Measurements from ENCODE around the gene EPHB2. TPM values are rescaled to one million over a fixed set of nuclear protein-coding genes. Genes with fewer than 3 reads are reported as not detected.

The EPHB2 gene
- total and polyA plus RNA-seq, 2 of the 8 experiments (the other 6 are each of a cell fraction or from before 2014, with no cell fraction given): 15.8 to 17.2 TPM

DNA sequence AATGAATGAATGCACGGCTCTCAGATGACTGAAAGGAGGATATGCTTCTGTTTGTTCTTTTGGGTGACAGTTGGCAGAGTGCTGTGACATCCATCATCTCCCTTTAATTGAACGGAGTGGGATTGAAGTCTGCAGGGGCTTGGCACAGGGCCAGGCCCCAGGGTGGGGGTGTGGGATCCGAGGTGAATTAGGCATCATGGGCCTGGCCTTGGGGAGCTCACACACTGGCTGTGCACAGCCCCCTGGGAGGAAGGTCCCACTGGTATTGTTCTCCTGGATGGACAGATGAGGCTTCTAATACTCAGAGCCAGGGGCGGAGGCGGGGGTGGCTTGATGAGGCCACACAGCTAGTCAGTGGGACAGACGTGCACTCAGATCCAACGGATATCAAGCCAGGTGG lies 19.3 kb downstream of the EPHB2 start (continued):
- TF ChIP-seq, protein P1, sequence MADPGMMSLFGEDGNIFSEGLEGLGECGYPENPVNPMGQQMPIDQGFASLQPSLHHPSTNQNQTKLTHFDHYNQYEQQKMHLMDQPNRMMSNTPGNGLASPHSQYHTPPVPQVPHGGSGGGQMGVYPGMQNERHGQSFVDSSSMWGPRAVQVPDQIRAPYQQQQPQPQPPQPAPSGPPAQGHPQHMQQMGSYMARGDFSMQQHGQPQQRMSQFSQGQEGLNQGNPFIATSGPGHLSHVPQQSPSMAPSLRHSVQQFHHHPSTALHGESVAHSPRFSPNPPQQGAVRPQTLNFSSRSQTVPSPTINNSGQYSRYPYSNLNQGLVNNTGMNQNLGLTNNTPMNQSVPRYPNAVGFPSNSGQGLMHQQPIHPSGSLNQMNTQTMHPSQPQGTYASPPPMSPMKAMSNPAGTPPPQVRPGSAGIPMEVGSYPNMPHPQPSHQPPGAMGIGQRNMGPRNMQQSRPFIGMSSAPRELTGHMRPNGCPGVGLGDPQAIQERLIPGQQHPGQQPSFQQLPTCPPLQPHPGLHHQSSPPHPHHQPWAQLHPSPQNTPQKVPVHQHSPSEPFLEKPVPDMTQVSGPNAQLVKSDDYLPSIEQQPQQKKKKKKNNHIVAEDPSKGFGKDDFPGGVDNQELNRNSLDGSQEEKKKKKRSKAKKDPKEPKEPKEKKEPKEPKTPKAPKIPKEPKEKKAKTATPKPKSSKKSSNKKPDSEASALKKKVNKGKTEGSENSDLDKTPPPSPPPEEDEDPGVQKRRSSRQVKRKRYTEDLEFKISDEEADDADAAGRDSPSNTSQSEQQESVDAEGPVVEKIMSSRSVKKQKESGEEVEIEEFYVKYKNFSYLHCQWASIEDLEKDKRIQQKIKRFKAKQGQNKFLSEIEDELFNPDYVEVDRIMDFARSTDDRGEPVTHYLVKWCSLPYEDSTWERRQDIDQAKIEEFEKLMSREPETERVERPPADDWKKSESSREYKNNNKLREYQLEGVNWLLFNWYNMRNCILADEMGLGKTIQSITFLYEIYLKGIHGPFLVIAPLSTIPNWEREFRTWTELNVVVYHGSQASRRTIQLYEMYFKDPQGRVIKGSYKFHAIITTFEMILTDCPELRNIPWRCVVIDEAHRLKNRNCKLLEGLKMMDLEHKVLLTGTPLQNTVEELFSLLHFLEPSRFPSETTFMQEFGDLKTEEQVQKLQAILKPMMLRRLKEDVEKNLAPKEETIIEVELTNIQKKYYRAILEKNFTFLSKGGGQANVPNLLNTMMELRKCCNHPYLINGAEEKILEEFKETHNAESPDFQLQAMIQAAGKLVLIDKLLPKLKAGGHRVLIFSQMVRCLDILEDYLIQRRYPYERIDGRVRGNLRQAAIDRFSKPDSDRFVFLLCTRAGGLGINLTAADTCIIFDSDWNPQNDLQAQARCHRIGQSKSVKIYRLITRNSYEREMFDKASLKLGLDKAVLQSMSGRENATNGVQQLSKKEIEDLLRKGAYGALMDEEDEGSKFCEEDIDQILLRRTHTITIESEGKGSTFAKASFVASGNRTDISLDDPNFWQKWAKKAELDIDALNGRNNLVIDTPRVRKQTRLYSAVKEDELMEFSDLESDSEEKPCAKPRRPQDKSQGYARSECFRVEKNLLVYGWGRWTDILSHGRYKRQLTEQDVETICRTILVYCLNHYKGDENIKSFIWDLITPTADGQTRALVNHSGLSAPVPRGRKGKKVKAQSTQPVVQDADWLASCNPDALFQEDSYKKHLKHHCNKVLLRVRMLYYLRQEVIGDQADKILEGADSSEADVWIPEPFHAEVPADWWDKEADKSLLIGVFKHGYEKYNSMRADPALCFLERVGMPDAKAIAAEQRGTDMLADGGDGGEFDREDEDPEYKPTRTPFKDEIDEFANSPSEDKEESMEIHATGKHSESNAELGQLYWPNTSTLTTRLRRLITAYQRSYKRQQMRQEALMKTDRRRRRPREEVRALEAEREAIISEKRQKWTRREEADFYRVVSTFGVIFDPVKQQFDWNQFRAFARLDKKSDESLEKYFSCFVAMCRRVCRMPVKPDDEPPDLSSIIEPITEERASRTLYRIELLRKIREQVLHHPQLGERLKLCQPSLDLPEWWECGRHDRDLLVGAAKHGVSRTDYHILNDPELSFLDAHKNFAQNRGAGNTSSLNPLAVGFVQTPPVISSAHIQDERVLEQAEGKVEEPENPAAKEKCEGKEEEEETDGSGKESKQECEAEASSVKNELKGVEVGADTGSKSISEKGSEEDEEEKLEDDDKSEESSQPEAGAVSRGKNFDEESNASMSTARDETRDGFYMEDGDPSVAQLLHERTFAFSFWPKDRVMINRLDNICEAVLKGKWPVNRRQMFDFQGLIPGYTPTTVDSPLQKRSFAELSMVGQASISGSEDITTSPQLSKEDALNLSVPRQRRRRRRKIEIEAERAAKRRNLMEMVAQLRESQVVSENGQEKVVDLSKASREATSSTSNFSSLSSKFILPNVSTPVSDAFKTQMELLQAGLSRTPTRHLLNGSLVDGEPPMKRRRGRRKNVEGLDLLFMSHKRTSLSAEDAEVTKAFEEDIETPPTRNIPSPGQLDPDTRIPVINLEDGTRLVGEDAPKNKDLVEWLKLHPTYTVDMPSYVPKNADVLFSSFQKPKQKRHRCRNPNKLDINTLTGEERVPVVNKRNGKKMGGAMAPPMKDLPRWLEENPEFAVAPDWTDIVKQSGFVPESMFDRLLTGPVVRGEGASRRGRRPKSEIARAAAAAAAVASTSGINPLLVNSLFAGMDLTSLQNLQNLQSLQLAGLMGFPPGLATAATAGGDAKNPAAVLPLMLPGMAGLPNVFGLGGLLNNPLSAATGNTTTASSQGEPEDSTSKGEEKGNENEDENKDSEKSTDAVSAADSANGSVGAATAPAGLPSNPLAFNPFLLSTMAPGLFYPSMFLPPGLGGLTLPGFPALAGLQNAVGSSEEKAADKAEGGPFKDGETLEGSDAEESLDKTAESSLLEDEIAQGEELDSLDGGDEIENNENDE (IDR thresholded peaks at IDR 0.05; ENCODE audit: insufficient replicate concordance, low read length): no peak
- no peak for TF ChIP-seq JUN (IDR thresholded peaks at IDR 0.05; ENCODE audit: low read depth, low read length)
- TF ChIP-seq HDAC6 (IDR thresholded peaks at IDR 0.05; ENCODE audit: low read depth, low read length): no peak
- TF ChIP-seq CBX5 (IDR thresholded peaks at IDR 0.05; ENCODE audit: low read depth, low read length): no peak
- TF ChIP-seq RAD21 (IDR thresholded peaks at IDR 0.05 in 1 of 2, conservative IDR thresholded peaks at IDR 0.05 in 1 of 2; ENCODE audit: low read depth in 2 of 2, low read length in 2 of 2): no peak
- TF ChIP-seq HDAC2 (IDR thresholded peaks at IDR 0.05; ENCODE audit: borderline replicate concordance in 1 of 2, low read depth in 2 of 2, low read length in 2 of 2): no peak
- no peak for TF ChIP-seq SAP30 (IDR thresholded peaks at IDR 0.05; ENCODE audit: insufficient read depth, insufficient replicate concordance, low read length)
- no peak for TF ChIP-seq POLR2AphosphoS5 (IDR thresholded peaks at IDR 0.05; ENCODE audit: low read depth, low read length)
